H9 (cell line): ENCODE data around the gene ANO10. TPM values are rescaled to one million over a fixed set of nuclear protein-coding genes. Genes with fewer than 3 reads are reported as not detected.

ENCODE experiments used
- DNase-seq: peaks from one replicate; pipeline ENCODE4 v3.0.0-alpha.2; 2017
- H2AFZ ChIP-seq: one replicate; pipeline ENCODE4 v1.6.1; 2013; ENCODE audit warnings: mild to moderate bottlenecking, low read length, control low read depth, moderate library complexity
- H2AK5ac ChIP-seq: 2 replicates; pipeline ENCODE4 v1.6.1; 2013; ENCODE audit warnings: low read length, control low read depth, mixed read lengths; ENCODE audit not compliant: insufficient read length
- H2BK120ac ChIP-seq: one replicate; pipeline ENCODE4 v1.6.1; 2013; ENCODE audit warnings: low read depth, mild to moderate bottlenecking, low read length, control low read depth, inconsistent platforms; ENCODE audit not compliant: poor library complexity, severe bottlenecking
- H2BK12ac ChIP-seq: 2 replicates; pipeline ENCODE4 v1.6.1; 2013; ENCODE audit warnings: low read length, control low read depth, mixed read lengths, low read depth; ENCODE audit not compliant: insufficient read length
- H2BK15ac ChIP-seq: 2 replicates; pipeline ENCODE4 v1.6.1; 2013; ENCODE audit warnings: low read depth, low read length, control low read depth
- H2BK20ac ChIP-seq: one replicate; pipeline ENCODE4 v1.6.1; 2013; ENCODE audit warnings: low read depth, mild to moderate bottlenecking, low read length, control low read depth, inconsistent platforms; ENCODE audit not compliant: poor library complexity, severe bottlenecking
- H2BK5ac ChIP-seq: 2 replicates; pipeline ENCODE4 v1.6.1; 2013; ENCODE audit warnings: low read length, control low read depth, mixed read lengths; ENCODE audit not compliant: insufficient read length
- H3K14ac ChIP-seq: 2 replicates; pipeline ENCODE4 v1.6.1; 2013; ENCODE audit warnings: low read length, control low read depth; ENCODE audit not compliant: insufficient read depth
- H3K18ac ChIP-seq: 2 replicates; pipeline ENCODE4 v1.6.1; 2013; ENCODE audit warnings: low read depth, mild to moderate bottlenecking, mixed read lengths, low read length, control low read depth; ENCODE audit not compliant: insufficient read length
- H3K23ac ChIP-seq: 2 replicates; pipeline ENCODE4 v1.6.1; 2013; ENCODE audit warnings: low read length, control low read depth, mixed read lengths, low read depth; ENCODE audit not compliant: insufficient read length
- H3K23me2 ChIP-seq: 2 replicates; pipeline ENCODE4 v1.6.1; 2013; ENCODE audit warnings: low read depth, mild to moderate bottlenecking, mixed read lengths, low read length, control low read depth; ENCODE audit not compliant: insufficient read length, poor library complexity, severe bottlenecking
- H3K27ac ChIP-seq: 2 replicates; pipeline ENCODE4 v1.5.1; 2013; ENCODE audit warnings: low read length, control low read depth, mixed read lengths, low read depth; ENCODE audit not compliant: insufficient read length
- H3K27me3 ChIP-seq: 2 replicates; pipeline ENCODE4 v1.6.1; 2013; ENCODE audit warnings: low read length, control low read depth, inconsistent platforms; ENCODE audit not compliant: insufficient read depth
- H3K4ac ChIP-seq: 2 replicates; pipeline ENCODE4 v1.6.1; 2013; ENCODE audit warnings: low read depth, mild to moderate bottlenecking, control low read depth, inconsistent platforms, low read length, moderate library complexity
- H3K4me1 ChIP-seq: 2 replicates; pipeline ENCODE4 v1.6.1; 2013; ENCODE audit warnings: low read length, control low read depth, inconsistent platforms; ENCODE audit not compliant: insufficient read depth
- H3K4me2 ChIP-seq: 2 replicates; pipeline ENCODE4 v1.6.1; 2013; ENCODE audit warnings: low read length, control low read depth, mixed read lengths; ENCODE audit not compliant: insufficient read length, insufficient read depth
- H3K56ac ChIP-seq: 2 replicates; pipeline ENCODE4 v1.6.1; 2013; ENCODE audit warnings: low read depth, mild to moderate bottlenecking, mixed read lengths, low read length, control low read depth; ENCODE audit not compliant: insufficient read length
- H3K79me1 ChIP-seq: 2 replicates; pipeline ENCODE4 v1.6.1; 2013; ENCODE audit warnings: low read depth, mild to moderate bottlenecking, moderate library complexity, low read length, control low read depth, inconsistent platforms; ENCODE audit not compliant: insufficient read depth, poor library complexity, severe bottlenecking
- H3K79me2 ChIP-seq: 2 replicates; pipeline ENCODE4 v1.6.1; 2013; ENCODE audit warnings: low read length, control low read depth, inconsistent platforms; ENCODE audit not compliant: insufficient read depth
- H3K9ac ChIP-seq: 2 replicates; pipeline ENCODE4 v1.6.1; 2013; ENCODE audit warnings: low read length, control low read depth, mixed read lengths; ENCODE audit not compliant: insufficient read length; ENCODE audit errors: extremely low read depth
- H3K9me3 ChIP-seq: one replicate; pipeline ENCODE4 v1.6.1; 2013; ENCODE audit warnings: low read depth, low read length, inconsistent platforms; ENCODE audit not compliant: control insufficient read depth
- H3T11ph ChIP-seq: one replicate; pipeline ENCODE4 v1.6.1; 2013; ENCODE audit warnings: mild to moderate bottlenecking, low read length, control low read depth, inconsistent platforms
- H4K20me1 ChIP-seq: one replicate; pipeline ENCODE4 v1.6.1; 2013; ENCODE audit not compliant: control insufficient read depth, insufficient read length, insufficient read depth
- H4K5ac ChIP-seq: 2 replicates; pipeline ENCODE4 v1.6.1; 2013; ENCODE audit warnings: low read depth, mild to moderate bottlenecking, mixed read lengths, low read length, control low read depth; ENCODE audit not compliant: insufficient read length
- H4K8ac ChIP-seq: replicated peaks from 2 replicates; pipeline ENCODE4 v1.6.1; 2013; ENCODE audit warnings: low read length, control low read depth, mixed read lengths, low read depth; ENCODE audit not compliant: insufficient read length
- H4K91ac ChIP-seq: 2 replicates; pipeline ENCODE4 v1.6.1; 2013; ENCODE audit warnings: low read depth, mild to moderate bottlenecking, moderate library complexity, mixed read lengths, low read length, control low read depth; ENCODE audit not compliant: insufficient read length
- H3K27ac Mint-ChIP-seq, 3 experiments: 2 replicates in 2 of 3; 3 replicates in 1 of 3; pipeline ENCODE4 v1.8.0; 2020 to 2021; ENCODE audit warnings: mixed read lengths in 3 of 3, mild to moderate bottlenecking in 1 of 3, moderate library complexity in 1 of 3
- H3K27me3 Mint-ChIP-seq: 2 replicates; pipeline ENCODE4 v1.8.0; 2021; ENCODE audit warnings: low read depth, mild to moderate bottlenecking, moderate library complexity, mixed read lengths
- H3K36me3 Mint-ChIP-seq, 3 experiments: 2 replicates in 2 of 3; 3 replicates in 1 of 3; pipeline ENCODE4 v1.8.0; 2020 to 2021; ENCODE audit warnings: low read depth in 3 of 3, mixed read lengths in 3 of 3; ENCODE audit not compliant: insufficient read depth in 1 of 3
- H3K4me1 Mint-ChIP-seq, 2 experiments: 2 replicates each; pipeline ENCODE4 v1.8.0; 2020; ENCODE audit warnings: mixed read lengths in 2 of 2
- H3K4me3 Mint-ChIP-seq, 2 experiments: 2 replicates in 1 of 2; 3 replicates in 1 of 2; pipeline ENCODE4 v1.8.0; 2020 to 2021; ENCODE audit warnings: mild to moderate bottlenecking in 2 of 2, mixed read lengths in 2 of 2, moderate library complexity in 1 of 2
- H3K9me3 Mint-ChIP-seq, 2 experiments: 2 replicates in 1 of 2; 3 replicates in 1 of 2; pipeline ENCODE4 v1.8.0; 2020; ENCODE audit warnings: mild to moderate bottlenecking in 2 of 2, mixed read lengths in 2 of 2, moderate library complexity in 1 of 2
- CTCF ChIP-seq: fragments of 200-600 bp; sonication (generic); conservative IDR thresholded peaks from 3 replicates; pipeline ENCODE4 v1.8.0; 2021; ENCODE audit warnings: antibody characterized with exemption, mild to moderate bottlenecking
- WGBS: extraction: QIAGEN DNeasy Blood & Tissue Kit; methylation state at CpG from one replicate; pipeline ENCODE4 v1.1.7; 2013; ENCODE audit warnings: missing lambda C conversion rate, low lambda C conversion rate, mixed read lengths; ENCODE audit not compliant: insufficient read length; ENCODE audit errors: extremely low coverage; 5-methylcytosine and 5-hydroxymethylcytosine counted together
- total RNA-seq: library from RNA; stranded (reverse); gene quantifications from 2 replicates; pipeline ENCODE4 v1.2.1, GENCODE V29; 2021

Gene ANO10
- total RNA-seq, 1 experiment from 2014 or later = 38.7 TPM

DNA sequence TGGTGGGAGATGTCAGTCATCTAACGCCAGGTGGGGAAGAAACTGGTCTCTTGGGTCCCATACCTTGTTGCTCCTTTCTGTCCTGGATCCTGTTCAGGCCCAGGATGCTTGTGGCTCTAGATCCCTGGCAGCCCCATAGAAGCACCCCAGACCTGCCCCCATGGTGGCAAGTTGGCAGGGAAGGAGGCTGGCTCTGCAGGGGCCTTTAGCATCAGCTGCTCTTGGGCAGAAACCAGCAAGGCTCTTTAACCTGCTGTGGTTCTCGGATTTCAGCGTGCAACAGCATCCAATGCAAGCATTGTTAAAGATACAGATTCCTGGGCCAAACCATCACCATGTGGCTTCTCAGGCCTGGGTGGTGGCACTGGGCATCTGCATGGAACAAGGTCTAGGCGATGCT lies 259.6 kb downstream of the ANO10 start:
- Histone ChIP-seq H2BK12ac (no peak overlapping the region), H3K56ac (no peak overlapping the region), H3K9me3 (no peaks in the 10 kb centered on the region), H2AK5ac (no peak overlapping the region), H3K23ac (no peak overlapping the region), H3K79me1 (no peaks in the 10 kb centered on the region), H3K9ac (no peak overlapping the region), H2BK20ac (no peak overlapping the region), H3K4me1 (peaks cover 4% of the 10 kb centered on the region; the same call in 1 of the 2 replicates), H3K27me3 (no peaks in the 10 kb centered on the region), H4K5ac (no peak overlapping the region), H2BK5ac (no peak overlapping the region), H3K14ac (no peak overlapping the region), H4K8ac (no peak overlapping the region), H3K79me2 (no peaks in the 10 kb centered on the region), H3K4me2 (no peak overlapping the region), H3K23me2 (no peaks in the 10 kb centered on the region), H3K18ac (no peak overlapping the region), H2BK15ac (no peak overlapping the region), H3K4ac (no peak overlapping the region), H4K91ac (no peak overlapping the region), H2AFZ (no peak overlapping the region), H3K27ac (no peak overlapping the region), H4K20me1 (no peaks in the 10 kb centered on the region), H2BK120ac (no peak overlapping the region), H3T11ph (no peak overlapping the region)
- H3K27me3 Mint-ChIP-seq = peaks cover 17% of the 10 kb centered on the region
- H3K36me3 Mint-ChIP-seq = peaks cover 10 to 29% (median 13%) of the 10 kb centered on the region in 3 experiments
- H3K27ac Mint-ChIP-seq = no peak overlapping the region
- H3K4me1 Mint-ChIP-seq = peaks cover 28 to 34% of the 10 kb centered on the region in 2 experiments
- H3K9me3 Mint-ChIP-seq = peaks cover 2 to 3% of the 10 kb centered on the region in 2 experiments; a peak in 2 of 5 replicates
- no peak overlapping the region for H3K4me3 Mint-ChIP-seq
- DNase-seq = no peak
- WGBS = no CpG with 5 or more reads among the region's 4 CpGs
- TF ChIP-seq CTCF = no peak
